ENCODE data around the gene SGPL1.

DNA sequence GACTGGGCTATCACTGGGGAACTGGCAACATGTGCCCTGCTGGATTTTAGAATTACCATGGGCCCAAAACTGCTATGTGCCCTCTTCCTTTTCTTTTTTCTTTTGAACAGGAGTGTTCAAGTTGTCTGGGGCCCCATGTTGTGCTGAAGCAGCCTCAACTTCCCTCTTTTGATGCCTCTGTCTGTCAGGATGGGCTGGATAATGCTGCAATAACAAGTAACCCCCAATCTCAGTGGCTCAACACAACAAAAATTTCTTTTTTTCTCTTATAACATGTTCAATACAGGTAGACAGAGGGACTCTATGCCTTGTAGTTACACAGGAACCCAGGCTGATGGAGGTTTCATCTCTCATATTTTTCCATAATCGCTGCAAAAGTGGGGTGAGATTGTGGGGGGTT is 80.8 kb downstream of the SGPL1 start:
- no peak for TF ChIP-seq POLR2A (IDR thresholded peaks at IDR 0.05; ENCODE audit: low read depth)
- TF ChIP-seq, protein P1, sequence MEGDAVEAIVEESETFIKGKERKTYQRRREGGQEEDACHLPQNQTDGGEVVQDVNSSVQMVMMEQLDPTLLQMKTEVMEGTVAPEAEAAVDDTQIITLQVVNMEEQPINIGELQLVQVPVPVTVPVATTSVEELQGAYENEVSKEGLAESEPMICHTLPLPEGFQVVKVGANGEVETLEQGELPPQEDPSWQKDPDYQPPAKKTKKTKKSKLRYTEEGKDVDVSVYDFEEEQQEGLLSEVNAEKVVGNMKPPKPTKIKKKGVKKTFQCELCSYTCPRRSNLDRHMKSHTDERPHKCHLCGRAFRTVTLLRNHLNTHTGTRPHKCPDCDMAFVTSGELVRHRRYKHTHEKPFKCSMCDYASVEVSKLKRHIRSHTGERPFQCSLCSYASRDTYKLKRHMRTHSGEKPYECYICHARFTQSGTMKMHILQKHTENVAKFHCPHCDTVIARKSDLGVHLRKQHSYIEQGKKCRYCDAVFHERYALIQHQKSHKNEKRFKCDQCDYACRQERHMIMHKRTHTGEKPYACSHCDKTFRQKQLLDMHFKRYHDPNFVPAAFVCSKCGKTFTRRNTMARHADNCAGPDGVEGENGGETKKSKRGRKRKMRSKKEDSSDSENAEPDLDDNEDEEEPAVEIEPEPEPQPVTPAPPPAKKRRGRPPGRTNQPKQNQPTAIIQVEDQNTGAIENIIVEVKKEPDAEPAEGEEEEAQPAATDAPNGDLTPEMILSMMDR (IDR thresholded peaks at IDR 0.05): no peak

Measured in esophagus muscularis mucosa (tissue), 3 donors.